ENCODE results near the gene FBXW9.
"Not testable (repeated sequence)": the region's sequence is repeated elsewhere in the genome, so short reads cannot be mapped to it uniquely, and the experiment has no call there.

Gene FBXW9

GRCh38 chr19:12648088-12648487 is 48.3 kb downstream of the FBXW9 start:
- DNase-seq, result no peak

GRCh38 chr19:12647490-12648071 is 48.9 kb downstream of the FBXW9 start:
- peak; percentile 75 for DNase-seq

- DNase-seq, result no peak
Observed at GRCh38 chr19:12647047-12647446, 49.4 kb downstream of the FBXW9 start.

GRCh38 chr19:12646551-12646950 is 49.9 kb downstream of the FBXW9 start:
- no peak for DNase-seq

GRCh38 chr19:12643716-12644115 is 52.7 kb downstream of the FBXW9 start:
- not testable (repeated sequence) for DNase-seq

GRCh38 chr19:12642506-12642905 is 53.9 kb downstream of the FBXW9 start:
- no peak for DNase-seq

- DNase-seq, result no peak
Observed at GRCh38 chr19:12641456-12641855, 55.0 kb downstream of the FBXW9 start.

- DNase-seq, result peak; percentile 94
Observed at GRCh38 chr19:12639901-12640613, 56.4 kb downstream of the FBXW9 start.

Data from stimulated activated CD8-positive, alpha-beta memory T cell treated with anti-CD3 and anti-CD28 coated beads, Interleukin-4, amount 100 ng/mL, for 48 hours (primary cell).